Ishikawa (cell line): ENCODE measurements around the gene SBF1.

Experiments used
- CEBPB ChIP-seq: IDR thresholded peaks from 2 replicates; pipeline ENCODE4 v1.6.1; 2012
- CREB1 ChIP-seq: IDR thresholded peaks from 2 replicates; pipeline ENCODE4 v1.6.1; 2012; ENCODE audit warnings: low read depth
- EGR1 ChIP-seq: IDR thresholded peaks from 2 replicates; pipeline ENCODE4 v1.6.1; 2012
- EP300 ChIP-seq: IDR thresholded peaks from 2 replicates; pipeline ENCODE4 v1.6.1; 2012; ENCODE audit warnings: borderline replicate concordance
- FOXM1 ChIP-seq: IDR thresholded peaks from 2 replicates; pipeline ENCODE4 v1.6.1; 2012; ENCODE audit warnings: low read depth, borderline replicate concordance
- MAX ChIP-seq: IDR thresholded peaks from 2 replicates; pipeline ENCODE4 v1.6.1; 2012
- NFIC ChIP-seq: IDR thresholded peaks from 2 replicates; pipeline ENCODE4 v1.6.1; 2012
- RAD21 ChIP-seq: IDR thresholded peaks from 2 replicates; pipeline ENCODE4 v1.6.1; 2012; ENCODE audit warnings: low read depth
- REST ChIP-seq: IDR thresholded peaks from 2 replicates; pipeline ENCODE4 v1.6.1; 2012; ENCODE audit warnings: low read depth, mild to moderate bottlenecking
- TAF1 ChIP-seq: IDR thresholded peaks from 2 replicates; pipeline ENCODE4 v1.6.1; 2012; ENCODE audit warnings: low read depth, mild to moderate bottlenecking
- TCF12 ChIP-seq: IDR thresholded peaks from 2 replicates; pipeline ENCODE4 v1.6.1; 2012; ENCODE audit warnings: low read depth
- TEAD4 ChIP-seq: IDR thresholded peaks from 2 replicates; pipeline ENCODE4 v1.6.1; 2012
- USF1 ChIP-seq: IDR thresholded peaks from 2 replicates; pipeline ENCODE4 v1.6.1; 2012
- YY1 ChIP-seq: IDR thresholded peaks from 2 replicates; pipeline ENCODE4 v1.6.1; 2012; ENCODE audit warnings: low read depth
- ZBTB7A ChIP-seq: IDR thresholded peaks from 2 replicates; pipeline ENCODE4 v1.6.1; 2012; ENCODE audit warnings: low read depth

The SBF1 gene

DNA sequence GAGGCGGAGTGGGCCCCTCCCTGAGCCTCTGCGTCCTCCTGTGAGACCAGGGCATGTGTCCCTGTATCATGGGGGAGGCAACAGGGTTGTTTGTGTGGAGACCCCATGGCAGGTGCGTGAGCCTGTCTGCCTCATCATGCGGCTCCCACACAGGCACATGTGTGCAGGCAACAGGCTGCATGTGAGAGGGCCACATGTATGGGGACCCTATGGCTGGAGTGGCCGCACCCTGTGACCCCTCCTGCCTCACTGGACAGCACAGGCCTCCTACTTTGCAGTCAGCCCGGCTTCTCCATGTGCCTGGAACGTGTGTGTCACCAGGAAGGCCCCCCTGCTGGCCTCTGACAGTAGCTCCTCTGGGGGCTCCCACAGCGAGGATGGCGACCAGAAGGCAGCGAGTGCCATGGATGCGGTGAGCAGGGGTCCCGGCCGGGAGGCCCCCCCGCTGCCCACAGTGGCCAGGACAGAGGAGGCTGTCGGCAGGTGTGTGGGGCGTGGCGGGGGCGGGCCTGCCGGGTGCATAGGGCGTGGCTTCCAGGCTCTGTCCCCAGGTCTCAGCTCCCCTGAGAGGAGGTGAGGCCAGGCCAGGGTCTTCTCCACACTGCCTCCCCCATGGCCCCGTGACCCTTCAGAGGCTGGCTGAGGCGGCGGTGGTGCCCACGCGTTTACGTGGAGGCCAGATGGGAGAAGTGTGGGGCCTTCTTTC, 34.1 kb downstream of the SBF1 start:
- no peak for TF ChIP-seq CREB1
- no peak for TF ChIP-seq YY1
- TF ChIP-seq EP300, result no peak
- no peak for TF ChIP-seq TCF12
- TF ChIP-seq REST, result no peak
- TF ChIP-seq TAF1, result no peak
- TF ChIP-seq MAX, result no peak
- TF ChIP-seq EGR1, result no peak
- TF ChIP-seq USF1, result no peak
- no peak for TF ChIP-seq ZBTB7A
- TF ChIP-seq TEAD4, result no peak
- no peak for TF ChIP-seq RAD21
- no peak for TF ChIP-seq FOXM1

DNA sequence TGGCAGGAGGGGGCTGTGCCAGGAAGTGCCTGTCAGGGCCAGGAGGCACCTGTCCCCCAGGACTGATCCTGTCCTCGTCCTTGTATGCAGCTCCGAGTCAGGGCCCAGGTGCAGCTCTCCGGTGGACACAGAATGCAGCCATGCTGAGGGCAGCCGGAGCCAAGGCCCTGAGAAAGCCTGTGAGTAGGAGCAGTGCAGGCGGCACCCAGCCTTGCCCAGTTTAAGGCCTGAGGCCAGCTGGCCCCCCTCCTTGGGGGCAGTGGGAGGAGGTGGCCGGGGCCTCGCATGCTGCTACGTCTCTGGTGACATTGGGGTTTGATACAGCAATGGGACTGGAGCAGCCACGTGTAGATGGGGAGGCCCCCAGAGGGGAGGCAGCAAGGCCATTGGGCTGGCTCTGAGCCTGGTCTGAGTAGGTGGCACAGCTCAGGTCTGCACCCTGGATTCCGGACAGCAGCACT, 34.9 kb downstream of the SBF1 start:
- TF ChIP-seq TEAD4 (no peak), RAD21 (no peak), EGR1 (no peak), YY1 (no peak), TCF12 (no peak), EP300 (no peak), USF1 (no peak), NFIC (no peak), MAX (no peak), ZBTB7A (no peak), CREB1 (no peak), CEBPB (no peak)

- TF ChIP-seq YY1 (no peak), EGR1 (no peak), CEBPB (no peak), CREB1 (no peak), TEAD4 (no peak), MAX (no peak), TCF12 (no peak), USF1 (no peak), EP300 (no peak), ZBTB7A (no peak), RAD21 (no peak)
These were observed 35.4 kb downstream of the SBF1 start for GRCh38 chr22:50439314-50439870.

- TF ChIP-seq CREB1 (no peak), CEBPB (no peak), EGR1 (no peak), MAX (no peak), ZBTB7A (no peak), TAF1 (no peak), EP300 (no peak), NFIC (no peak), FOXM1 (no peak), TEAD4 (no peak)
These were observed 36.2 kb downstream of the SBF1 start for GRCh38 chr22:50438305-50439275.

GRCh38 chr22:50437511-50438304, 37.1 kb downstream of the SBF1 start:
- TF ChIP-seq CREB1, result no peak
